ENCODE data around the gene KRT27. TPM values are rescaled to one million over a fixed set of nuclear protein-coding genes. Genes with fewer than 3 reads are reported as not detected.

The KRT27 gene
- total and polyA plus RNA-seq, 9 of the 15 experiments (the other 6 are each of a cell fraction or from before 2014, with no cell fraction given), result 0.10 TPM; not detected in 8

GRCh38 chr17:40827746-40828453 lies 45.5 kb upstream of the KRT27 start (continued):
- TF ChIP-seq ZMIZ1 (IDR thresholded peaks at IDR 0.05; ENCODE audit: low read depth in 2 of 2, low read length in 2 of 2) (peak in 1 of 2 experiments; percentile 75; a peak in 2 of 4 replicates), NFIX (CRISPR knock-in tag; IDR thresholded peaks at IDR 0.05; ENCODE audit: low read depth) (no peak), CEBPG (CRISPR knock-in tag; IDR thresholded peaks at IDR 0.05) (peak; percentile 82), CEBPG (tag; conservative IDR thresholded peaks at IDR 0.05 in 1 of 2, IDR thresholded peaks at IDR 0.05 in 1 of 2) (peak; percentile 89), ZNF785 (CRISPR knock-in tag; IDR thresholded peaks at IDR 0.05) (no peak), MLX (CRISPR knock-in tag; conservative IDR thresholded peaks at IDR 0.05) (no peak), MNT (conservative IDR thresholded peaks at IDR 0.05) (peak; percentile 54 to 82; a peak in 3 of 4 replicates), ZNF217 (CRISPR knock-in tag; IDR thresholded peaks at IDR 0.05) (no peak), REST (IDR thresholded peaks at IDR 0.05; ENCODE audit: borderline replicate concordance) (no peak; the same call in 1 of the 2 replicates), REST (CRISPR knock-in tag; IDR thresholded peaks at IDR 0.05; ENCODE audit: low read depth) (no peak), CBX3 (IDR thresholded peaks at IDR 0.05; ENCODE audit: borderline replicate concordance in 1 of 2, low read length in 2 of 2) (peak in 1 of 2 experiments; percentile 78; a peak in 1 of 3 replicates), LEF1 (IDR thresholded peaks at IDR 0.05) (peak; percentile 100), TCF7 (IDR thresholded peaks at IDR 0.05; ENCODE audit: borderline replicate concordance) (peak; percentile 100)

All from K562 (cell line).